ENCODE results near the gene ZNF860. TPM values are rescaled to one million over a fixed set of nuclear protein-coding genes. Genes with fewer than 3 reads are reported as not detected.
A peak's percentile ranks its signal among the peaks of the same experiment; 100 is the strongest.
"Not testable (repeated sequence)": the region's sequence is repeated elsewhere in the genome, so short reads cannot be mapped to it uniquely, and the experiment has no call there.

ZNF860 gene
- total and polyA plus RNA-seq, 5 experiments from 2014 or later, result 1.1 to 2.1 TPM; not detected in 3

DNA sequence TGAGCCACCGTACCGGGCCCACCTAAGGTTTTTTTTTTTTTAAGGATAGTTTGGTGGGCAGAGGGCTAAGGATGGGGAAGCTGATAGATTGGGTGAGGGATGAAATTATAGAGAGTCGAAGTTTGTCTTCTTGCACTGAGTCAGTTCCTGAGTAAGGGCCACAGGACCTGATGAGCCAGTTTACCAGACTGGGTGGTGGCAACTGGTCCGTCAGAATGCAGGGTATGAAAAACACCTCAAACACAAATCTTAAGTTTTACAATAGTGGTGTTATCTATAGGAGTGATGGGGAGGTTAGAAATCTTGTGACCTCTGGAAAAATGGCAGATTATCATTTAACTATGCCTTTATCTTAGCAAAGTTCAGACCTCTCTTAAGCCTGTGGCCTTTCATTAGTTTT is 2.8 kb downstream of the ZNF860 start:
- Mint-ChIP-seq H3K36me3 (no peaks in the 10 kb centered on the region), H3K4me3 (no peak overlapping the region), H3K27ac (no peak overlapping the region), H3K4me1 (peaks cover 5 to 36% (median 15%) of the 10 kb centered on the region in 4 donors), H3K27me3 (peaks cover 7 to 50% (median 21%) of the 10 kb centered on the region in 5 donors), H3K9me3 (peaks cover 0 to 9% (median 0%) of the 10 kb centered on the region in 9 donors)
- DNase-seq (no peak), ATAC-seq (no peak)
- POLR2A ChIA-PET, result no interaction called here

DNA sequence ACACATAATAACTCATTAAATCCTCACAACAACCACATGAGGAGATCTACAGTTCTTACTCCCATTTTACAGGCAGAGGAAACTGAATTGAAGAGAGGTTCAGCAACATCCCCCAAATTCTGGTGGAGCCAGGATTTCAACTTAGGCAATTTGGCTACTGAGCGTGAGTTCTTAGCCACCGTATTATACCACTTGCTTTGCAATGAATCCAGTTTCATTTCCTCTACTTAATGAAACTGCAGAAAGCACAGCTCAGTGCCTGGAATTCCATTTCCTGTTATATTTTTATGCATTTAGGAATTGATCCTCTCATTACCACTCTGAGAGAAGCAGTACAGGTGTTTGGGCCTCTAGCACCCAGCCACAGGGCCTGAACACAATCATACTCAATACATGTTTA is 4.3 kb downstream of the ZNF860 start:
- DNase-seq, result no peak
- Mint-ChIP-seq H3K9me3 (peaks cover 0 to 9% (median 0%) of the 10 kb centered on the region in 9 donors), H3K27me3 (peaks cover 3 to 37% (median 12%) of the 10 kb centered on the region in 5 donors), H3K4me3 (peak overlapping the region in 1 of 10 donors; percentile 9), H3K36me3 (no peaks in the 10 kb centered on the region), H3K4me1 (peaks cover 2 to 25% (median 7%) of the 10 kb centered on the region in 4 donors), H3K27ac (no peak overlapping the region)
- no peak for ATAC-seq
- POLR2A ChIA-PET, result no interaction called here

DNA sequence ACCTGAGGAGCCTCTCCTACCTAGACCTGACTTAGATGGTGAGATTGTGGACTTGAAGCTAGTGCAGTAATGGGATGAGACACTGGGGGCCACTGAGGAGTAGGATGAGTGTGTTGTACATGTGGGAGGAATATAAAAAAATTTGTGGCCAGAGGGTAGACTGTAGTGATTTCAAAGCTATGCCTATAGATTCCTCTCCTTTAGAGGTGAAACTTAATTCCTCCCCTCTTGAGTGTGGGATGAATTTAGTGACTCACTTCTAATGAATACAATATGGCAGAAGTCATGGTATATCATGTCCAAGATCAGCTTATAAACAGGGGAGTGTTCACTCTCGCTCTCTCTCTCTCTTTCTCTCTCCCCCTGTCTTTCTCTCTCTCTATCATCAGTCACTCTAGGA is 6.7 kb downstream of the ZNF860 start:
- peaks cover 0 to 6% (median 5%) of the 10 kb centered on the region in 3 donors for H3K36me3 Mint-ChIP-seq
- ATAC-seq, result no peak
- no peak overlapping the region for H3K27ac Mint-ChIP-seq
- POLR2A ChIA-PET, result no interaction called here
- DNase-seq, result no peak
- peaks cover 0 to 13% (median 0%) of the 10 kb centered on the region in 4 donors for H3K4me1 Mint-ChIP-seq
- H3K27me3 Mint-ChIP-seq, result peaks cover 0 to 15% (median 1%) of the 10 kb centered on the region in 5 donors
- no peak overlapping the region for H3K4me3 Mint-ChIP-seq
- H3K9me3 Mint-ChIP-seq, result peaks cover 0 to 17% (median 5%) of the 10 kb centered on the region in 9 donors

DNA sequence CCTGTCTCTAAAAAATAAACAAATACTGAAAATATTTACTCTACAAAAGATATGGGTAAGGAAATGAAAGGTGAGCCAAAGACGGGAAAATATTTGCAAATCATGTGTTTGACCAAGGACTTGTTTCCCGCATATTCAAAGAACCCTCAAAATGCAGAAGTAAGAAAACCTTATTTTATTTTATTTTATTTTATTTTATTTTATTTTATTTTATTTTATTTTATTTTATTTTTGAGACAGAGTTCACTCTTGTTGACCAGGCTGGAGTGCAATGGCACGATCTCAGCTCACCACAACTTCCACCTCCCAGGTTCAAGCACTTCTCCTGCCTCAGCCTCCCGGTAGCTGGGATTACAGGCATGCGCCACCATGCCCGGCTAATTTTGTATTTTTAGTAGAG is 11.4 kb downstream of the ZNF860 start:
- DNase-seq, POLR2A ChIA-PET, H3K4me1 Mint-ChIP-seq, H3K36me3 Mint-ChIP-seq, H3K27ac Mint-ChIP-seq, H3K4me3 Mint-ChIP-seq, ATAC-seq, H3K27me3 Mint-ChIP-seq: not testable (repeated sequence)
- H3K9me3 Mint-ChIP-seq, result peaks cover 0 to 17% (median 10%) of the 10 kb centered on the region in 9 donors

DNA sequence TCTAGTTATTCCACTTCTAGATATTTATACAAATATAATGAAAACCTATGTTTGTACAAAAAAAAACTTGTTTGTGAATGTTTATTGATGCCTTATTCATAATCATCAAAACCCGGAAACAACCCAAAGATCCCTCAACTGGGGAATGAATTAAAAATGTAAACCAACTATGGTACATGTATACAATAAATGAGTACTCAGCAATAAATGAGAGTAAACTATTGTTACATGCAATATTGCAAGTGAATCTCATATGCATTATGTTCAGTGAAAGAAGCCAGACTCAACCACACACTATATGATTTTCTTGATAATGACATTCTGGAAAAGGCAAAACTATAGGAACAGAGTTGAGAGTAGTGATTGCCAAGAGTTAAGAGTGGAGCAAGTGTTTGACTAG is 12.3 kb downstream of the ZNF860 start:
- POLR2A ChIA-PET, result no interaction called here
- H3K27ac Mint-ChIP-seq, result no peak overlapping the region
- peaks cover 0 to 14% (median 10%) of the 10 kb centered on the region in 9 donors for H3K9me3 Mint-ChIP-seq
- no peak for ATAC-seq
- no peak overlapping the region for H3K4me3 Mint-ChIP-seq
- DNase-seq, result no peak
- H3K36me3 Mint-ChIP-seq, result peaks cover 0 to 6% (median 5%) of the 10 kb centered on the region in 3 donors
- peaks cover 0 to 6% (median 0%) of the 10 kb centered on the region in 5 donors for H3K27me3 Mint-ChIP-seq
- H3K4me1 Mint-ChIP-seq, result no peaks in the 10 kb centered on the region

DNA sequence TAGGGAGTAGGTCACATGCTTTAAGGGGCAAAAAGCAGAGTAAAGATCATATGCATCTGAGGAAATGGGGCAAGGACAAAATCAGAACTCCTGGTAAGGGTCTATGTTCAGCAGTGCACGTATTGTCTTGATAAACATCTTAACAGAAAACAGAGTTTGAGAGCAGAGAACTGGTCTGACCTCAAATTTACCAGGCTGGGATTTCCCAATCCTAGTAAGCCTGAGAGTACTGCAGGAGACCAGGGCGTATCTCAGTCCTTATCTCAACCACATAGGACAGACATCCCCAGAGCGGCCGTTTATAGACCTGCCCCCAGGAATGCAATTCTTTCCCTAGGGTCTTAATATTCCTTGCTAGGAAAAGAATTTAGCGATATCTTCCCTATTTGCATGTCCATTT is 13.5 kb downstream of the ZNF860 start:
- H3K27ac Mint-ChIP-seq, DNase-seq, POLR2A ChIA-PET, H3K27me3 Mint-ChIP-seq, H3K4me1 Mint-ChIP-seq, ATAC-seq, H3K36me3 Mint-ChIP-seq, H3K4me3 Mint-ChIP-seq: not testable (repeated sequence)
- H3K9me3 Mint-ChIP-seq, result peaks cover 0 to 14% (median 10%) of the 10 kb centered on the region in 9 donors

DNA sequence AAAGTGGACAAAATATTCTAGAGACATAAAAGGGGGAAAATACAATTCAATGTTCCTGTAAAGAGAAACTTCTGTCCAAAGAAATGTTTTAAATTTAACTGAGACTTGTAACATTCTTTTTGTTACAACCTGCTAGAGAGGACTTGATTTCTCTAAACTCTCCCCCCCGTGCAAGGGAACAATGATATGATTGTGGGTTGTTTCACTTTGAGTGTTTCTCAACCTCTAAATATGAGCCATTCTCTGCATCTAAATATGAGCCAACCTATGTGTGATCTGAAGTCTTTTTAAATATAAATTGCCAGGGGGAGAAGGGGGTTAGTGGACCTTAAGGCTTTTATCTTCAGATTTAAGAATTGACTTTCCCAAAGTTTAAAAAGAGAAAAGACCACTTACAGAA is 14.6 kb downstream of the ZNF860 start:
- Mint-ChIP-seq H3K36me3 (peaks cover 0 to 6% (median 5%) of the 10 kb centered on the region in 3 donors), H3K27ac (no peak overlapping the region), H3K9me3 (peaks cover 0 to 14% (median 9%) of the 10 kb centered on the region in 9 donors), H3K4me1 (peaks cover 0 to 9% (median 0%) of the 10 kb centered on the region in 4 donors), H3K4me3 (no peak overlapping the region), H3K27me3 (peaks cover 0 to 6% (median 4%) of the 10 kb centered on the region in 5 donors)
- no peak for DNase-seq
- POLR2A ChIA-PET, result no interaction called here
- ATAC-seq, result no peak

DNA sequence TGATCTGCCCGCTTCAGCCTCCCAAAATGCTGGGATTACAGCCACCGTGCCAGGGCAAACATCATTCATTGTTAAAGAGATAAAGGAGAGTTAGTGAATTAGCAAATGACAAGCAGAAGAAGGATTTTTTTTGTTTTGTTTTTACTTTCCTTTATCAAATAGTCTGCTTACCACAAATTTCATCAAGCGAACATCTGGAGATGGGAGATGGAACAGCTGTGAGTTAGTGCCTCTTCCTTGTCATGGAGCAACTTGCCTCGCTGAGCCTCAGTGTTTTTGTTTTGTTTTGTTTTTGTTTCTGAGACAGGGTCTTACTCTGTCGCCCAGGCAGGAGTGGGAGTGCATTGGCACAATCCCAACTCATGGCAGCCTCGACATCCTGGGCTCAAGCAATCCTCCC is 15.9 kb downstream of the ZNF860 start:
- H3K4me1 Mint-ChIP-seq, result peaks cover 0 to 9% (median 0%) of the 10 kb centered on the region in 4 donors

DNA sequence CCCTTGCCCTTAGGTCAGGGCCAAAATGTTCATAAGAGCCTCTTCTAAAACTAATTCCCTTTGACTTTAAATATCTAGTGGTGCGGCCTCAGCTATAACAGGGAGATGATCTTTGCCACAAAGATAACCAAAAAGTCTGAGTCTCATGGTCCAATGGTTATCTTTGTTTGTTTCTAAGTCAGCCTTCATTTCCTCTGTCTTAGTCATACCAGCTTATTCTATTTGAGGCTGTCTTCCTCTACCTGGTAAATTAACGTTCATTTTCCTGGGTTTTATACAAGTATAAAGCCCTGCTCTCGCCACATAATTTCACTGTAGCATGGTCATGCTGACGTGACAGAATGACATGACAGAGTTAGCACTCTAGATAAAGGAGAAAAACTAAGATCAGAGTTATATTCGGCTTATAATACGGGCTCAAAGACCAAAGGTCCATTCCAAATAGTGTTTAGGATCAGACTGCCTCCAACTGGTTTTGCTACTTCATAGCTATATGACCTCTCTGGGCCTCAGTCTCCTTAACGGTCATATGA is 18.4 kb downstream of the ZNF860 start:
- no peaks in the 10 kb centered on the region for H3K36me3 Mint-ChIP-seq
- H3K4me1 Mint-ChIP-seq, result peaks cover 0 to 21% (median 4%) of the 10 kb centered on the region in 4 donors
- peak overlapping the region in 1 of 10 donors; percentile 40 for H3K27ac Mint-ChIP-seq
- peaks cover 0 to 2% (median 0%) of the 10 kb centered on the region in 9 donors for H3K9me3 Mint-ChIP-seq
- no peak for DNase-seq
- ATAC-seq, result no peak
- H3K4me3 Mint-ChIP-seq, result no peak overlapping the region
- POLR2A ChIA-PET, result interaction anchor here (0.7 kb wide), 1 partner anchor 46 kb away, joined by 3 read pairs; no protein-coding TSS in a partner anchor
- H3K27me3 Mint-ChIP-seq, result peaks cover 3 to 30% (median 11%) of the 10 kb centered on the region in 5 donors

More for the DNA sequence above, 15.9 kb downstream of the ZNF860 start:
- Mint-ChIP-seq H3K4me3 (no peak overlapping the region), H3K27me3 (peaks cover 0 to 9% (median 6%) of the 10 kb centered on the region in 5 donors), H3K9me3 (peaks cover 0 to 10% (median 6%) of the 10 kb centered on the region in 9 donors), H3K36me3 (peaks cover 0 to 2% (median under 1%) of the 10 kb centered on the region in 3 donors), H3K27ac (no peak overlapping the region)
- DNase-seq (no peak), ATAC-seq (no peak)
- POLR2A ChIA-PET, result no interaction called here

DNA sequence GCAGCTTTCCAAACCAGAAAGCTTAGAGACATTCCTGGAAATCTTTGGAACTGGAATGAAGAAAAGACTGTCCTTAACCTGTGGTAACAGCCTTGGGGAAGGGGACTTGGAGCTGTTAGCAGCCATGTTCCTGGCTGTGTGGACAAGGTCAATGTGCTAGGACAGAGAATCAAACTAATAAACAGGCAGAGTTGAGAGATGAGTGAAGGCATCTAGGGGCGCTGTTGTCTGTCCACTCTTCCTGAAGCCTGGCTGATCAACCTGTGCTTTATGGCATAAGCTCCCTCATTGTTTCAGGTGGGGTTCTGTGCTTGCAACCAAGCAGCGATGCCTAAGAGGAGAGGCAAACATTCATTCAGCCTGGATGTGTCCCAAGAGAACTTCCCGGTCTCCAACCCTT is 19.3 kb downstream of the ZNF860 start:
- DNase-seq, result no peak
- Mint-ChIP-seq H3K4me3 (no peak overlapping the region), H3K27ac (no peak overlapping the region), H3K4me1 (peaks cover 0 to 21% (median 4%) of the 10 kb centered on the region in 4 donors), H3K9me3 (no peaks in the 10 kb centered on the region), H3K36me3 (no peaks in the 10 kb centered on the region), H3K27me3 (peaks cover 3 to 30% (median 11%) of the 10 kb centered on the region in 5 donors)
- POLR2A ChIA-PET, result no interaction called here
- ATAC-seq, result no peak

DNA sequence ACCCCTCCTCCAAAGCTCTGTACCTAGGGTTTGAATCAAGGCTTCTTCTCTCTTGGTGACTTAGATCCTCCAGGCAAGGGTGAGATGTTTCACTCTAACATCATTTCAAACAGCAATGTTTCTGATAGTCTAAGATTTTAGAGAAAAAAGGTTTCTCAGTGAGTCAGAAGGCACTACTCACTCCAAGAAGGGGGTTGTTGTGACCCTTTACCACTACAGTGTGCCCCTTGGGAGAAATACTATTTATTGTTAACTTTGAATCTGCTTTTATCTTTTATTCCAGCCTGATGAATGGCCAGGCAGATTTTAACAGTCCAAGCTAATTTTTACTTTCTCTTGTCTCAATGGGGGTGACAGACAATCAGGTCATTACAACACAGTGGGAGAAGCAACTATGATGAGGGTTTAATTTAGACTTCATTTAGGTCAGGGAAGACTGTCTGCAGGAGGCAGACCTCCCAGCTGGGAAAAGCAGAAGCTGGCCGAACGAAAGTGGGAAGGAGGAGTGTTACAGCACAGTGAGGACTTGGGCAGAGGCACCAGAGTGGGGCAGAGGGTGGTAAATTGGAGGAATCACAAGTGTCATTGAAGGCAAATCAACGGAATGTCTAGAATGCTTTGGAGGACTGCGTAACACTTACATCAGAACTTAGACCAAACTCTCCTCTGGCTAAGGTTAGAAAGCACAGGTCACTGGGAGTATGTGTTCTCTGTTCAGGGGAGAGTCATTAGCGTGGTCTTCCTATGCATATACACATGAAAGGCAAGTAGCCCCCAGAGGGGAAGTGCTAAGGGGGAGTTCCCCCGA is 21.2 kb downstream of the ZNF860 start:
- peaks cover 0 to 4% (median 0%) of the 10 kb centered on the region in 9 donors for H3K9me3 Mint-ChIP-seq
- peaks cover 8 to 48% (median 19%) of the 10 kb centered on the region in 5 donors for H3K27me3 Mint-ChIP-seq
- ATAC-seq (no peak), DNase-seq (no peak)
- POLR2A ChIA-PET, result interaction anchor here (0.7 kb wide), 1 partner anchor 84 kb away, joined by 3 read pairs; no protein-coding TSS in a partner anchor
- H3K36me3 Mint-ChIP-seq, result no peaks in the 10 kb centered on the region
- no peak overlapping the region for H3K4me3 Mint-ChIP-seq
- peaks cover 0 to 21% (median 4%) of the 10 kb centered on the region in 4 donors for H3K4me1 Mint-ChIP-seq
- H3K27ac Mint-ChIP-seq, result peak overlapping the region in 1 of 10 donors; percentile 7

DNA sequence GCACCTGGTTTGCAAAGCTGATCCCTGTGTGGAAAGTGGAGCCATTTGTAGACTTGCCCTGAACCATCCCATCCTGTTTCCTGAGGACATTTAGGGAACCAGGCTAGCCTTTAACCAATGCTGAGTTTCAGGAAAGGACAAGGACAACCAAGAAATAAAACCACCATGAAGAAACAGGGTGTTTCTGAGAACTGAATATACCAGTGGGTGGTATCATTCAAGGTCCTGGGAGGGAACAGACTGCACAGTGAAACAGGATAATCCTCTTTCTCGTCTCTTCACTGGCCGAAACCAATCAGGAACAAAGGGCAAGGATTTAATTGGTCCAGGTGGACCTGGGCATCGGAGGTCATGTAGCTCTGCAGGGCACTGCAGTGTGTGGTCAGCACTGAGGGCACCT is 21.8 kb downstream of the ZNF860 start:
- no peak for ATAC-seq

More for the DNA sequence above, 21.8 kb downstream of the ZNF860 start:
- Mint-ChIP-seq H3K4me1 (peaks cover 0 to 21% (median 4%) of the 10 kb centered on the region in 4 donors), H3K36me3 (no peaks in the 10 kb centered on the region), H3K27ac (no peak overlapping the region), H3K4me3 (no peak overlapping the region), H3K27me3 (peaks cover 8 to 48% (median 20%) of the 10 kb centered on the region in 5 donors), H3K9me3 (peaks cover 0 to 4% (median 0%) of the 10 kb centered on the region in 9 donors)
- no peak for DNase-seq
- POLR2A ChIA-PET, result no interaction called here
